T-helper 22 cell (primary cell): Measurements from ENCODE around the gene RYR1.
A peak's percentile ranks its signal among the peaks of the same experiment; 100 is the strongest.
"Not testable (repeated sequence)": the region's sequence is repeated elsewhere in the genome, so short reads cannot be mapped to it uniquely, and the experiment has no call there.

ENCODE experiments used
- DNase-seq: peaks from one replicate; pipeline ENCODE4 v3.0.0-alpha.2; 2020; ENCODE audit warnings: low read depth

The RYR1 gene

DNA sequence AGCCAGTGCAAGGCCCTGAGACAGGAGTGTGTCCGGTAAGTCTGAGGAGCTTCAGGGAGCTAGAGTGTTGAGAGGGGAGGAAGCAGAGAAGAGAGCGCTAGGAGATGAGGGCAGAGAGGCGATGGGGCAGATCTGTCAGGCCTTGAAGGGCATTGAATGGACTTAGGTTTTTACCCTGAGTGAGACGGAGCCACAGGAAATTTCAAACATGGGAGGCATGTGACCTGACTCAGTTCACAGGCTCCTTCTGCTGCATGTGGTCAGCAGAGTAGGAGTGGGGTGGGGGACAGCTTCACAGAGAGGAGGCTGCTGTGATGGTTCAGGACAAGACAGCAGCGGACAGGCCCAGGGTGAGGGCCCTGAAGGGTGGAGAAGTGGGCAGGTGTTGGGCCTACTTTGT is 33.1 kb upstream of the RYR1 start:
- DNase-seq, result no peak

DNA sequence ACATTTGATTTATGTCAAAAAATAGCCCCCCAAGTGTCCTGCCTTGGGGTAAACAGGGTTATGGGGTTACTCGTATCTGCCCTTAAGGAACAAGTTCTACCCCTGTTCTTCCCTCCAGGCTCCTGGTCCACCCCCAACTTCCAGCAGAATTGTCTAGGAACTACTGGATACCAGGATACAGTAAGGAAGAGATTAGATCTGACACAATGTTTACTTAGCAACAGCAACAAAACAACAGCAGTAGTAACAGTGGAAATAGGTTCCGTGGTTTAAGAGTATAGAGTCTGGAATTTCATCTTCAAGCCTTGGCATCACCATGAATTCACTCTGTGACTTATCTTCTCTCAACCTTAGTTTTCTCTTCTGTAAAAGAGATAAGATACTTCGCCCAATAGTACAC is 32.3 kb upstream of the RYR1 start:
- DNase-seq, result no peak

DNA sequence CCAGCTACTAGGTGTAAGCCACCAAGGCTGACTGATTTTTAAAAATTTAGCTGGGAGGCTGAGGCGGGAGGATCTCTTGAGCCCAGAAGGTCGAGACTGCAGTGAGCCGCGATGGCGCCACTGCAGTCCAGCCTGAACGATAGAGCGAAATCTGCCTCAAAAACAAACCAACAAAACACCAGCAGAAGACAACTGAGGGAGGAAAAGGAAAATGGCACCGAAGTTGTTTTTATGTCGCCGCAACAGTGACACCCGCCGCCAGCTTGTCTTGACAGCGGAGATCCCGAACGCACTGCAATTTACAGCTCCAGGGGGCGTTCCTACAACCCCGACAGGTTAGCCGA is 30.9 kb upstream of the RYR1 start:
- DNase-seq, result no peak

DNA sequence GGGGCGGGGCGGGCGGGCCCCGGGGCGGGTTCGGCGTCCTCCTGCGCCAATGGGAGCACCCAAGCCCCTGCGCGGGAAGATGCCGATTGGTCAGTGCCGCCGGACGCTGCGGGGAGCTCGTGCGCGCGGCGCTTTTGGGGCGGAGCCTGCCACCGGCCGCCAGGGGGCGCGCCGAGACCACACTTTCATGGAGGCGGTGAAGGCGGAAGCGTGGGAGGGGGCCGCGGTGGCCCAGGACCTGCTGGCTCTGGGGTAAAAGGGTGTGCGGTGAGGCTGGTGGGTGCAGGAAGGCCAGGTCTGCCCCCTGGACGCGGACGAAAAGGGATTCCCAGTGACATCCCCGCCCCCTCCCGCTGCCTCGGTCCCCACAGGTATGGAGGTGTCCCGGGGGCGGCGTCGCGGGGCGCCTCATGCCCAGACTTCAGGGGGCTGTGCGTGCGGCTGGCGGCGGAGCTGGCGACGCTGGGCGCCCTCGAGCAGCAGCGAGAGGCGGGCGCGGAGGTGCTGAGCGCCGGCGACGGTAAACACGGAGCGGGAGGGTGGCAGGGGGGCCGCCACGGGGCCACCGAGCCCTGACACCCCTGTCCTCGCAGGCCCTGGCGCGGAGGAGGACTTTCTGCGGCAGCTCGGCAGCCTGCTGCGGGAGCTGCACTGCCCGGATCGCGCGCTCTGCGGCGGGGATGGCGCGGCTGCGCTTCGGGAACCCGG is 30.4 kb upstream of the RYR1 start, which contains the start of gene FAM98C:
Gene FAM98C, plus strand, starts transcription at position 127 of the 708 bp plus-strand sequence. Its CDS starts 61 bp downstream, at position 188.
- DNase-seq, result peak; percentile 96

DNA sequence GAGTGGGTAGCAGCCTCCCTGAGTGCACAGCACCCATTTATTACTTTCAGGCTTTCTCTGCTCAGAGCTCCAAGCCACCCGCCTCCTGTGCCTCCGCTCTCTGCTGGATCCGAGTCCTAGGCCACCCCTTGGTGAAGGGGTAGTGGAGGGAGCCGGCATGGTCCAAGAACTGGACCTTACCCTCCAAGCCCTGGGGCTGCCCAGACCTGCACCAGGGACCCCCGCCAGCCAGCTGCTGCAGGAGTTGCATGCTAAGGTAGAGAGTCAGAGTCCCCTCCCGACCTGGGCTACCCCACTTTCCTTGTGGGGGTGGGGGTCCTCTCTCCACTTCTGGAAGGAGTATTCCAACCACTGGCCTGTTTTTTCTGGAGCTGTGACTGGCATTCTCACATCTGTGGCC is 28.6 kb upstream of the RYR1 start:
- DNase-seq, result no peak

DNA sequence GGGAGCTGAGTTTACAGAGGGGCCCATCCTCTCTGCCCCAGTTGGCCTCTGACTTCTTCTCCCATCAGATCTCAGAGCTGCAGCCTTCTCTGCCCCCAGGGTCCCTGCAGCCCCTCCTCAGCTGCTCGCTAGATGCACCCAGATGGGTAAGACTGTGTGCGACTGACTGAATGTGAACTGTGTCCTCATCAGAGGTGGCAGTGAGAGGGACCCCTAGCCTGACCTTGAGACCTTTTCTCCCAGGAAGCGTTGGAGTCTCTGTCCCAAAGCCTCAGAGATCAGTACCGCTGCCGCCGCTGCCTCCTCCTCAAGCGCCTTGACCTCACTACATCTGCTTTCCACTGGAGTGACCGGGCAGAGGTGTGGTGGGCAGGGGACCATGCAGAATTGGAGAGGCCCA is 28.2 kb upstream of the RYR1 start:
- DNase-seq, result no peak

DNA sequence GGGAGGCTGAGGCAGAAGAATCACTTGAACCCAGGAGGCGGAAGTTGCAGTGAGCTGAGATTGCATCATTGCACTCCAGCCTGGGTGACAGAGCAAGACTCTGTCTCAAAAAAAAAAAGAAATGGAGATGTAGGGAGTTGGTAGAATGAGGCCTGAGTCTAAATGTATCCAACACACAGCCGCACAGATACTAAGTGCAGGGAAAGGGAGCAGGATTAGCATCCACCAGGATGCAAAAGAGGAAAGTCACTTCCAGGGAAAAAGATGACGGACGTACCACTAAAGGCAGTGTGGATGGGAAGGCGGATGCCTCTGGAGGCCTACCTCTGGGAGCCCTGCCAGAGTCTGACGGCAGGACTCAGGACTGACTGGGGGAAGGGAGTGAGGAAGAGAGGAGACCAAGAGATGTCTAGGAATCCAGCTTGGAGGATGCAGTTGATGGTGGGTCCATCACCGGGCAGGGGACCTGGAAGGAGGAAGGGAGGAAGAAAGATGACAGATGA is 23.8 kb upstream of the RYR1 start:
- no peak for DNase-seq

DNA sequence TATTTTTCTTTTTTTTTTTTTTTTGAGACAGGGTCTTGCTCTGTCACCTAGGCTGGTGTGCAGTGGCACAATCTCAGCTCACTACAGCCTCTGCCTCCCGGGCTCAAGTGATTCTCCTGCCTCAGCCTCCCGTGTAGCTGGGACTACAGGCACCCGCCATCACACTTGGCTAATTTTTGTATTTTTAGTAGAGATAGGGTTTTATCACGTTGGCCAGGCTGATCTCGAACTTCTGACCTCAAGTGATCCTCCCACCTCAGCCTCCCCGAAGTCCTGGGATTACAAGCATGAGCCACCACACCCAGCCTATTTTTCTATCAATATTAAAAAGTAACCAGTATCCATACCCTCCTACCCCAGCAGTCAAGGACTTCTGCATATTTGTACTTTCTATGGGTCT is 23.1 kb upstream of the RYR1 start:
- not testable (repeated sequence) for DNase-seq

DNA sequence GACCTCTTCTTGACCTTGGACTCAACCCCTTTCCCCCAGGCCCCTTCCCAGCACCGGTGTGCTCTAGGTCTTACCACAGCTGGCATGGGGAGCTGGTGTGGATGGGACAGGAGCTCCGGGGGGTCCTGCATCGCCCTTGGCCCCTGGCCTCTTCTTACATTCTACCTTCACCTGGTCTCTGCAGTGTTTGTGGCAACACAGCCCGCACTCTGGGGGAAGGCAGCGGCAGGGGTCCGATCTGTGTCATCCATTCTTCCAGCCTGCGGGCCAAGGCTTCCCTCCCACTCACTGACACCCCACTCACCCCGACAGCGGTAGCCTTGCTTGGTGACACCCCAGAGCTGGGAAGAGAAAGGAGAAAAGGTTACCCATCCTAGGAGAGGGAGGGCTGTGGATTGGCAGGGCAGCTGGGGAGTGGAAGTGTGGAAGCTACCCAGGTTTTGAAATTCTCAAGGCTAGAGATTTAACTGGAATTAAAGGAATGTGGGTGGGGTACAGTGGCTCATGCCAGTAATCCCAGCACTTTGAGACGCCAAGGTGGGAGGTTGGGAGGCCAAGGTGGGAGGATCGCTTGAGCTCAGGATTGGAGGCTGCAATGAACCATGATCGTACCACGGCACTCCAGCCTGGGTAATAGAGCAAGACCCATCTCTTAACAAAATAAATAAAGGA is 22.3 kb upstream of the RYR1 start:
- DNase-seq, result no peak

DNA sequence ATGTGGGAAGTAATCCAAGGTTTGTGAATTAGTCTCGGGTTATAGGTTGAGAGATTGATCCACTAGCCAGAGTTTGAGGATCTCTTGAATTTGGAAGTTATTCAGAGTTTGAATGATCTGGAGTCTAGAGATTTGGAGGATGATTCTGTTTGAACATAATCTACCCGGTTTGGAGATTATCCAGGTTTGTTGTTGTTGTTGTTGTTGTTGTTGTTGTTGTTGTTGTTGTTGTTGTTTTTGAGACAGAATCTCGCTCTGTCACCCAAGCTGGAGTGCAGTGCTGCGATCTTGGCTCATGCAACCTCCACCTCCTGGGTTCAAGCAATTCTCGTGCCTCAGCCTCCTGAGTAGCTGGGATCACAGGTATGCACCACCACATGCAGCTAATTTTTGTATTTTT is 21.6 kb upstream of the RYR1 start:
- not testable (repeated sequence) for DNase-seq

DNA sequence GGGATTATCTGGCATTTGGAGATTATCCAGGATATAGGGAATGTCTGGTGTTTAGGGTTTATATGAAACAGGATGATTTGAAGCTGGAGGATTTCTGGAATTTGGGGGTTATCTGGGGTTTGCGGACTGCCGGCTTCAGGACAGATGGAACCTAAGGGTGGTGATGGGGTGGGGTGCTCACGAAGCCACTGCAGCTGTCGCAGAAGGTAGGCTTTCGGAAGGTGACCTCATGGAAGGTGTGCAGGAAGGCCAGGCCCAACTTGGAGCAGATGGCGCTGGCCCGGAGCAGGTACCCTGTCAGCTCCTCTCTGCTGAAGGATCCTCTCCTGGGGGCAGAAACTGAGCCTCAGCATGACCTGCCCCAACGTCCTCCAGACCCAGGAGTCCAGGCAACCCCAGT is 21.0 kb upstream of the RYR1 start:
- DNase-seq, result no peak

DNA sequence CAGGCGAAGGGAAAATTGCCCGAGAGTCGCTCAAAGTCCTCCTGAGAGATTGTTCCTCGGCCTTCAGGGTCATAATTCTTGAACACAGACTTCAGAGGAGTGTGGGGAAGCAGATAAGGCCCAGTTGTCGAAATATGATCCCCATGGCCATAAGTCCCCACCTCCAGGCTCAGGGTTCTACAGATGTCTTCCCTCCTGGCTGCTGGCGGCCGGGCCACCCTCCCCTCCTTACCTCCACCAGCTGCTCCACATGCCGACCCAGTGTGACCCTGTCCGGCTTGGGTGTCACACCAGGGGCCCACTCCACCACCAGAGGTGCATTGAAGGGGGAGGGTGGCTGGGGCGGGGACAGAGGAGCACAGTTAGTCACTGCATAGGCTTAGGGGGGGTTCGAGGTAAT is 20.5 kb upstream of the RYR1 start:
- no peak for DNase-seq

DNA sequence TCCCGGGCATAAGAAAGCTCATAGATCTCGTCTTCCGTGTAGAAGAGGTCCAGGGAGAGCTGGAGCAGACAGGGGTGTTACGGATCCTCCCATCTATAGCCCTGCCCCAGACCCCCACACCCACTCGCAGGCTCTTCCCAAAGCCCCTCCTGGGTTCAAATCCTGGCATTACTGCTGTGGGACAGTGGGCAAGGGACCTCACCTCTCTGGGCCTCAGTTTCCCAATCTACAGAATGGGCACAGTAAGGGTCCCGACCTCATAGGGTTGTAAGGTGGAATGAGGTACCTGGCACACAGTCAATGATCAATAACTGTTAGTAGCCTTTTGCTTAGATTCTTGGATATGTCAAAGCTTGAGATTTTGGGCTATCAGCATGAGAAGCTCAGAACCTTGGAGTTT is 20.1 kb upstream of the RYR1 start:
- DNase-seq, result no peak

DNA sequence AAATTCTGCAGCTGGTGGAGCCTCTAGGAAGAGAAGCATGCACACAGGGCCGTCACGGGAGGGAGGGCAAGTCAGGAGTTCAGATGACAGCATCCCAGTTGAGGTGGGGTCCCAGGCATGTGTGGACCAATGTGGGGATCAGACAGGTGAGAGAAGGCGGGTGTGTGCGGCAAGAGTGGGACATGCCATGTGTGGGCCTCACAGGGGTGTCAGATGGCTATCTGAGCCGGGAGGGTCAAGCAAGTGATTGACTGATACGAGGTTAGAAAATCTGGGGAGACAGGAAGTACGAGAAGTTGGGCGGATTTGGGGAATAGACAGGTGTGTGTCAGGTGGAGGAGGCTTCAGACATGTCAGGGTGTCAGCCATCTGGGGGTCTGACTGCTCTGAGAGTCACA is 16.3 kb upstream of the RYR1 start:
- no peak for DNase-seq

DNA sequence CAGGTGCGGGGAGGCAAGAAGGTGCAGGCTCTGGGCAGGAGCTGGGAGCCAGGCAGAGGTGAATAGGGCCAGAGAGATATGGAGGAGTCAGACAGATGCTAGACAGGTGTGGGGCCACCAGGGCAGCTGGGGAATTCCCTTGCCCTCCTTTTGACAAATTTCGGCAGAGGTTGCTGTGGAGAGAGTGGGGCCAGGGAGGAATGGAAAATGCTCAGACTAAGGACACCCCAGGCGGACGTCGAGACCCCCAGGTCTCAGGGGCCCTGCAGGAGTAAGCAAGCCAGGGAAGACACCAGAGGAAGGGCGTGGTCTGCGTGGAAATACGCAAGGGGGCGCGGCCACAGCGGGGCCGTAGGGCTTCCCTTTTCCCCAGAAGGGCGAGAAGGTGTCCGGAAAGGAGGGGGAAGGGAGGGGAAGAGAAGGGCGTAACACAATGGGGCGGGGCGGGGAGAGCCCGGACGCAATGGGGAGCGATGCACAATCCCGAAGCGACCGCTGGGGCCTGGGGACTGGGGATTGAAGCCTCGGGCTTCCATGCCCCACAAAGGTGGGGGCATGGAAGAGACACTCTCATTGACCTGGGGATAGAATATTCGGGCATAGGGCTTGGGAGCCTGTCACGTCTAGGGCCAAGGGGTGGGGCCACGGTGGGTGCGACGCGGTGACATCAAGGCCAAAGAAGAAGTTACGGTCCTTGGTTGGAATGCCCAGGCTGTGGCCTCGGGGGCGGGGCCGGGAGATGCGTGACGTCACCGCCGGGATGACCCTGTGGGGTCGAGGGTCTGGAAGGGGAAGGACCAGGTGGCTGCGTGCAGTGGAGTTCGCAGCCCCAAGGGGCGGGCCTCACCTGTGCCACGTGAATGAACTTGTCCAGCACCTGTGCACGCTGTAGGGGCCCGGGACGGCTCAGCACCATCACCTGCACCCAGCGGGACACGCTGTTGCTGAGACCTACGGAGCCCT is 15.7 kb upstream of the RYR1 start:
- peak; percentile 25 for DNase-seq

DNA sequence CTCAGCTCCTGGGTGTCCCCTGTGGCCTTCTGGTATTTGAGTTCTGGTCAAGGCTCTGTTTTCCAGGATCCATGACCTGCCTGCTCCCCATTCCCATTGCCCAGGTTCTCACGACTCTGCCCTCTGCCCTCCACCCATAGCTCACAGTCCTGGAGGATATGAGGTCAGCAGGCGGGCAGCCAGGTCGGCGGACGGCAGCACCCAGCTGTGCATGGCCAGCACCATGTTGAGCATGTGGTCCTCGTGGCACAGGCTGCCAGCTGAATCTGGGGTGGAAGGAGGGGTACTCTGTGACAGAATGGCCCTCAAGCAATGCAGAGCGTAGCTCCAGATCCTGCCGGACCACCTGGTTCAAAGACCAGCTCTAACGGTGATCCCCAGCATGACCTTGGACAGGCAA is 12.6 kb upstream of the RYR1 start:
- no peak for DNase-seq

DNA sequence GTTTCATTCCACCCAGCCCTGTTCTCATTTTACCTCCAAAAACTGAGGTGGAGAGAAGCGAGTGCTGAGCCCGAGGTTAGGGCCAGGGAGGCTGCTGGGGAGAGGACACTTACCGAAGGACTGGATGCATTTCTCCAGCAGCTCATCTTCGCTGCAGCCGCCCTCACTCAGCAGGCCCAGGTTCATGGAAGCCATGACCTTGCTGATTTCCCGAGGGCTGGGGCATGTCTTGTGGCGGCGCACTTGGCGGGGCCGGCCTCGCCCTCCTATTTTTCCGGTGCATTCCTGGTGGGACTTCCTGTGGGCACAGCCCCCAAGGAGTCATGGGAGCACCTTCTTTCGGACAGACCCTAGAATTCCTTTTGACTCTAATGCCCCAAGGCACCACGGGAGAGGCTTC is 11.6 kb upstream of the RYR1 start:
- no peak for DNase-seq

DNA sequence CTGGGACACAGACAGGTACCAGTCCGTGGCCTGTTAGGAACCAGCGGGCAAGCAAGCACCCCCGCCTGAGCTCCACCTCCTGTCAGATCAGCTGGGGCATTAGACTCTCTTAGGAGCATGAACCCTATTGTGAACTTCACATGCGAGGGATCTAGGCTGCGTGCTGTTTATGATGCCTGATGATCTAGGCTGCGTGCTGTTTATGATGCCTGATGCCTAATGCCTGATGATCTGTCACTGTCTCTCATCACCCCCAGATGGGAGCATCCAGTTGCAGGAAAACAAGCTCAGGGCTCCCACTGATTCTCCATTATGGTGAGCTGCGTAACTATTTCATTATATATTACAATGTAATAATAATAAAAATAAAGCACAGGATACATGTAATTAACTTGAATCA is 11.1 kb upstream of the RYR1 start:
- no peak for DNase-seq

DNA sequence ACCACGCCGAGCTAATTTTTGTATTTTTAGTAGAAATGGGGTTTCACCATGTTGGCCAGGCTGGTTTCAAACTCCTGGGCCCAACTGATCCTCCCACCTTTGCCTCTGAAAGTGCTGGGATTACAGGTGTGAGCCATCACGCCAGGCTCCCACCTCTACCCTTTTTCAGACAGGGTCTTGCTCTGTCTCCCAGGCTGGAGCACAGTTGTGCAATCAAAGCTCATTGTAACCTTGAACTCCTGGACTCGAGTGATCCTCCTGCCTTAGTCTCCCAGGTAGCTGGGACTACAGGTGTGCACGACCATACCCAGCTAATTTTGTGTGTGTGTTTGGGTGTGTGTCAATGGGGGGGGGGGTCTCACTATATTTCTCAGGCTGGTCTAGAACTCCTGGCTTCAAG is 9.2 kb upstream of the RYR1 start:
- no peak for DNase-seq

DNA sequence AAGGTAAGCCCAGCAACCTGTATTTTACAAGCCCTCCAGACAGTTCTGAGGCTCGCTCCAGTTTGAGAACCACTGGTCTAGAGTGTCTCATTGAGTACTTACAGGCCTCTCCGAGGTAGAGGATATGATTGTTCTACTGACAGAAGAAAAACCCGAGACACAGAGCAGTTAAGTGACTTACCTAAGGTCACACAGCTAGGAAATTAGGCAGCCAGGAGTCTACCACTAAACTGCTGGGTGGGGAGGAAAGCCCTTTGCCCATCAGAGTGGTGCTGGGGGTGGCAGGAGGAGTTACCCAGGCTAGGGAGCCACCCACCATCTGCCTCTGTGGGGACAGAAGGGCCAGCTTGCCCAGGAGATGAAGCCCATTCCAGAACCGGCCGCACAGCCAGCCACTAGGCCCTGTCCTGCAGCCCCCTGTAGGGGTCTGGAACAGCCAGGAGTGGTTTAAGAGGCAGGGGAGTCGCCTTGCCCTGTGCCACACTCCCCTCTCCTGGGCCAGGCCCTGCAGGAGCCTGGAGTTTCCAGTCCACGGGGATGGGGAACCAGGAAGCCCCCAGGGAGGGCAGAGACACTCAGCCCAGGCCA is 8.2 kb upstream of the RYR1 start:
- no peak for DNase-seq

DNA sequence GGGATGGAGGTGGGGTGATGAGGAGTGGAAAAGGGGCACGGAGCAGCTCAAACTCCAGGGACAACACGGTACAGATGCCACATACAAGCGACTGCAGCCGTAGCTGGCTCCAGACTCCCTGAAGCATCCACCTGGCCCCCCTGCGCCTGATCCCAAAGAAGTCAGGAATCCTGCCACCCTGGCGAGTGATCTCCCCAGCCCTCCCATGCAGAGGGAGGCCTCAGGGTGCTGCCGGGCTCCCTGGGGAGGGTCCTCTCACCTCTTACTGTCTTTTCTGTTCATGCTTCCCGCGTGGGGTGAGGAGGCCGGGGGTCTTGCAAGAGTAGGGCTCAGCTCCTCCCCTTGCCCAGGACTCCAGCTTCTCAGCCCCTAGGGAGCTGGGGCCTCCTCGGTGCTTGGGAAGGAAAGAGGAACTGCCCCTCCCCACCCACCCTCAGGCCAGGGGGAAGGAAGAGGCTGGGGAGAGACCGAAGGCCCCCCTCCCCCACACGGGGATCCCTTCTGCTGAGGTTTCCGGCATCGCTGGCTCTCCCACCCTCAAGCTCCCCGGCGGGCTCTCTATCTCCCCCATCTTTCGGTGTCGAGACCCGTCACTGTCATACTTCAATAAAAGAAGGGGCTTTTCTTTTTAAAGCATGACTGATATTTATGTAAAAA is 7.6 kb upstream of the RYR1 start, which contains the start of gene RASGRP4:
Gene RASGRP4, minus strand, starts transcription at position 410 of the 657 bp plus-strand sequence. Its CDS starts 128 bp downstream, at position 282.
- peak; percentile 39 for DNase-seq
